Chondrocyte (in vitro differentiated cells): ENCODE results near the gene SPPL2C. TPM values are rescaled to one million over a fixed set of nuclear protein-coding genes. Genes with fewer than 3 reads are reported as not detected.

Experiments used
- DNase-seq: peaks from one replicate; pipeline ENCODE4 v3.0.0; 2021; ENCODE audit warnings: mixed read lengths, low spot score
- H3K27ac Mint-ChIP-seq: one replicate; pipeline ENCODE4 v1.8.0; 2021; ENCODE audit warnings: mild to moderate bottlenecking, moderate library complexity, mixed read lengths; ENCODE audit not compliant: unreplicated experiment
- H3K27me3 Mint-ChIP-seq: 2 replicates; pipeline ENCODE4 v1.8.0; 2021; ENCODE audit warnings: low read depth, mixed read lengths
- H3K36me3 Mint-ChIP-seq: 2 replicates; pipeline ENCODE4 v1.8.0; 2021; ENCODE audit warnings: low read depth, mixed read lengths
- H3K4me1 Mint-ChIP-seq: 2 replicates; pipeline ENCODE4 v1.8.0; 2021; ENCODE audit warnings: low read depth, mild to moderate bottlenecking, mixed read lengths
- H3K4me3 Mint-ChIP-seq: one replicate; pipeline ENCODE4 v1.8.0; 2021; ENCODE audit warnings: mild to moderate bottlenecking, moderate library complexity, mixed read lengths; ENCODE audit not compliant: unreplicated experiment
- H3K9me3 Mint-ChIP-seq: 2 replicates; pipeline ENCODE4 v1.8.0; 2021; ENCODE audit warnings: low read depth, mixed read lengths
- CTCF ChIP-seq: fragments of 200-600 bp; sonication (generic); IDR thresholded peaks from 2 replicates; pipeline ENCODE4 v1.5.0; 2021; ENCODE audit warnings: antibody characterized with exemption, mild to moderate bottlenecking, moderate library complexity
- total RNA-seq: library from RNA; stranded (reverse); gene quantifications from 3 replicates; pipeline ENCODE4 v1.2.1, GENCODE V29; 2021

The SPPL2C gene
- total RNA-seq, 1 donor from 2014 or later: not detected

- Mint-ChIP-seq H3K36me3 (no peaks in the 10 kb centered on the region), H3K4me3 (no peak overlapping the region), H3K27ac (no peak overlapping the region)
Measured at GRCh38 chr17:45869676-45870341, 25.1 kb downstream of the SPPL2C start.

GRCh38 chr17:45870342-45870974 lies 25.8 kb downstream of the SPPL2C start:
- Mint-ChIP-seq H3K9me3 (no peaks in the 10 kb centered on the region), H3K27ac (no peak overlapping the region), H3K36me3 (no peaks in the 10 kb centered on the region), H3K4me3 (no peak overlapping the region), H3K27me3 (peaks cover 6% of the 10 kb centered on the region), H3K4me1 (peaks cover 10% of the 10 kb centered on the region)
- TF ChIP-seq CTCF: no peak
- DNase-seq: no peak

More at GRCh38 chr17:45869676-45870341, 25.1 kb downstream of the SPPL2C start:
- no peak for DNase-seq
- TF ChIP-seq CTCF: no peak
- peaks cover 10% of the 10 kb centered on the region for H3K4me1 Mint-ChIP-seq
- H3K27me3 Mint-ChIP-seq: peaks cover 13% of the 10 kb centered on the region
- no peaks in the 10 kb centered on the region for H3K9me3 Mint-ChIP-seq

- no peak overlapping the region for H3K27ac Mint-ChIP-seq
- H3K4me1 Mint-ChIP-seq: peaks cover 10% of the 10 kb centered on the region
- H3K9me3 Mint-ChIP-seq: no peaks in the 10 kb centered on the region
- no peaks in the 10 kb centered on the region for H3K36me3 Mint-ChIP-seq
- H3K4me3 Mint-ChIP-seq: no peak overlapping the region
- no peak for TF ChIP-seq CTCF
- DNase-seq: no peak
- H3K27me3 Mint-ChIP-seq: peaks cover 7% of the 10 kb centered on the region
Measured at GRCh38 chr17:45871718-45872117, 27.0 kb downstream of the SPPL2C start.

GRCh38 chr17:45873728-45874127 lies 29.0 kb downstream of the SPPL2C start:
- DNase-seq: no peak

GRCh38 chr17:45874151-45874550 lies 29.5 kb downstream of the SPPL2C start:
- DNase-seq: no peak
- no peak overlapping the region for H3K4me3 Mint-ChIP-seq
- peaks cover 2% of the 10 kb centered on the region for H3K9me3 Mint-ChIP-seq
- H3K27ac Mint-ChIP-seq: no peak overlapping the region
- TF ChIP-seq CTCF: no peak
- peaks cover 16% of the 10 kb centered on the region for H3K27me3 Mint-ChIP-seq
- H3K36me3 Mint-ChIP-seq: no peaks in the 10 kb centered on the region
- H3K4me1 Mint-ChIP-seq: peaks cover 10% of the 10 kb centered on the region

More at GRCh38 chr17:45873728-45874127, 29.0 kb downstream of the SPPL2C start:
- Mint-ChIP-seq H3K36me3 (no peaks in the 10 kb centered on the region), H3K9me3 (peaks cover 2% of the 10 kb centered on the region), H3K4me1 (peaks cover 10% of the 10 kb centered on the region), H3K4me3 (no peak overlapping the region), H3K27ac (no peak overlapping the region), H3K27me3 (peaks cover 16% of the 10 kb centered on the region)
- no peak for TF ChIP-seq CTCF
